NT2/D1 (cell line): ENCODE measurements around the gene ZNF831.

Source experiments
- SUZ12 ChIP-seq: IDR thresholded peaks from 2 replicates; pipeline ENCODE4 v1.6.1; 2011; ENCODE audit not compliant: insufficient read length, insufficient read depth; ENCODE audit errors: extremely low read depth
- YY1 ChIP-seq: IDR thresholded peaks from 2 replicates; pipeline ENCODE4 v1.6.1; 2011; ENCODE audit not compliant: insufficient read length, insufficient read depth
- ZNF274 ChIP-seq: IDR thresholded peaks from 2 replicates; pipeline ENCODE4 v1.6.1; 2011; ENCODE audit warnings: mild to moderate bottlenecking, low read depth, low read length

DNA sequence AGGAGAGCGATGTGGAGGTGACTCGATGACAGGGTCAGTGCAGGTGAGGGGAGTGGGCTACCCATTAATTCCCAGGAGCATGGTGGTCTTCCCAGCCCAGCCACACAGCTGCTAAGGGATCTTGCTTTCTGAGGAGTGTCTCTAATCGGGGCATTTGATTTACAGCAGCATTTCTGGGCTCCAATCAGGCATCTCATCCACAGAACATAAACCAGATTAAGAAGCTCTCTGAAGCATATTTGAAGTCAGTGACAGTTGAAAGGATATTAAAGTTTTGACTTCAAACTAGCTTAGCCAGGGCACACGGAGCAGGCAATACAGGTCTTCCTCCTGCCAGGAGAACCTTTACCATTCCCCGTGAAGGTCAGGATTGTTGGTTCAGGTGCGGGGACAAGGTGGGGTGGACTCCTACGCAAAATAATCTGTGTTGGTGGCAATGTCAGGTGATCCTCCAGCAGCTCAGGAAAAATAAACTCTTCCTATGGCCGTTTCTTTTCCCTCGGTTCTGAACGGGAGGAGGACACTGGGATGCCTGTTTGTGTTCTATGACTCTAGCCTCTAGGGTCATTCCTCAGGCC is 39.9 kb upstream of the ZNF831 start:
- TF ChIP-seq ZNF274: no peak
- no peak for TF ChIP-seq SUZ12
- no peak for TF ChIP-seq YY1
